Astrocyte of the spinal cord (primary cell): ENCODE measurements around the gene ABCD2.
"Not testable (repeated sequence)": the region's sequence is repeated elsewhere in the genome, so short reads cannot be mapped to it uniquely, and the experiment has no call there.

Experiments
- DNase-seq: peaks from one replicate; pipeline ENCODE4 v3.0.0; 2011; ENCODE audit warnings: low read depth, low spot score
- H3K4me3 ChIP-seq: 2 replicates; pipeline ENCODE4 v1.5.1; 2011; ENCODE audit warnings: low read depth, mild to moderate bottlenecking, low read length, moderate library complexity
- CTCF ChIP-seq: IDR thresholded peaks from 2 replicates; pipeline ENCODE4 v1.5.1; 2012; ENCODE audit warnings: low read depth, mild to moderate bottlenecking, low read length, inconsistent platforms
- in situ Hi-C: cut with HindIII; loops from 2 replicates; pipeline ENCODE4 v1.10.0; 2017; ENCODE audit warnings: low sequenced_read_pairs

The ABCD2 gene

GRCh38 chr12:39632670-39633069 is 13.1 kb upstream of the ABCD2 start:
- no peak overlapping the region for H3K4me3 ChIP-seq
- no peak for DNase-seq
- no peak for TF ChIP-seq CTCF
- in situ Hi-C loops: no loop called here

DNA sequence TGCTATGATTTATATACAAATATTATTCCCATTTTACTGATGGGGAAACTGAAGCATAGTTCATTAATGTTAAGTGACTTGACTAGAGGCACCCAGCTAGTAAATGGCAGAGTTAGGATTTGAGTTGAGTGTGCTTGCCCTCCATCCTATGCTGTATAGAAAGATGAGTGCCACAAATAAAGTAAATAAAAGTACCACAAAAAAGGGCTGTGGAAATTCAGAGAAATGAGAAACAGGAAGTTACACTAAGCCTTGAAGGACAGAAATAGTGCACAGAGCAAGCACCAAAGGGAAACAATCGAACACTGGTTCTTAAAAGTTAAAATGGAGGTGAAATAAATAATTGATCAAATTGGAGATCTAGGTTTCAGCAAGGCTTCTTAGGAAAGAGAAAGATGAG is 9.2 kb upstream of the ABCD2 start:
- no peak for TF ChIP-seq CTCF
- H3K4me3 ChIP-seq: no peak overlapping the region
- DNase-seq: no peak
- in situ Hi-C loops: no loop called here

DNA sequence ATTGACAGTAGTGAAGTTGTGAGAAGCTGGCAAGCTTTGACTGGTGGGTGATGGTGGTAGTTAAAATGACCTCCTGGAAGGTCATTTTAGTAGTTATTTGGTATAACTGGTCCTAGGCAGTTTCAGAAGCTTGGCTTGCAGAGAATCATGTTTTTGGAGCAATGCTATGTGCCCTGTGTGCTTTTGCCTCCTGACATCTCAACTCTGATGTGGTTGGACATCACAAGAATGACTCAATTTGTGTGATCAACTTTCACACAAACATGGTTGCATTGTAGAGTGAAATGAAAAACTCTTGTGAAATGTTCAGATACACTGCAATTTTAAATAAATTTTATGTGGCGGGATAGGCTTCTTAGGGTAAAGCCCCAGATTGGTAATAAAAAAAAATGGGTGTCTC is 8.3 kb upstream of the ABCD2 start:
- no peak for DNase-seq
- no peak overlapping the region for H3K4me3 ChIP-seq
- in situ Hi-C loops: no loop called here
- no peak for TF ChIP-seq CTCF

- H3K4me3 ChIP-seq: no peak overlapping the region
- DNase-seq: no peak
- in situ Hi-C loops: no loop called here
- no peak for TF ChIP-seq CTCF
Observed at GRCh38 chr12:39626033-39626814, 6.6 kb upstream of the ABCD2 start.

DNA sequence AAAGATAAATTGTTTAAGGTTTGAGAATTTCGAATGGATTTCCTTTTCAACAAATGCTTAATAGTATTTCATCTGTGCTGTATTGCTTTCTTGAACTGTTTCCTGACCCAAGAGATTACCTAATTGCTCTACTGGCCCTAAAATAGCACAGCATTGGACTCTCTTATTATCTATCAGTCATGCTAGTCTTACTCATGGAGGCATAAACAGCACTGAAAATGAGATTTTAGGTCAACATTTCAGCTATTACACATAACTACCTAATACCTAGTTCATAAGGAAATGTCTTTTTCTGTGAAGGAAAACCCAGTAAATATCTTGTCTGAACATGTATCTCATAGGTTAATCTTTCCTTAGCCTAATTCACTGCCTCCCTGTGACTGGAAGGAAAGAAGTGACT is 4.3 kb upstream of the ABCD2 start:
- in situ Hi-C loops: no loop called here
- H3K4me3 ChIP-seq: no peak overlapping the region
- no peak for DNase-seq
- TF ChIP-seq CTCF: no peak

DNA sequence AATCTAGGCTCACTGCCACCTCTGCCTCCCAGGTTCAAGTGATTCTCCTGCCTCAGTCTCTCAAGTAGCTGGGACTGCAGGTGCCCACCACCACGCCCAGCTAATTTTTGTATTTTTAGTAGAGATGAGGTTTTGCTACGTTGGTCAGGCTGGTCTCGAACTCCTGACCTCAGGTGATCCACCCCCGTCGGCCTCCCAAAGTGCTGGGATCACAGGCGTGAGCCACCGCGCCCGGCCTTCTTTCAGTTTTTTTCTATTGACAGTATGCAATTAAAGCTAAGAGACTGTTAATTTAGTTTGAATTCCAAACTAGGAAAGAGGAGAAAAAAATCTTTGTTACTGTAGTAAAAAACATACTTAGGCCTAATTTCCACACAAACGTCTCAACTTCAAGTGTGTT is 3.6 kb upstream of the ABCD2 start:
- H3K4me3 ChIP-seq, in situ Hi-C loops, DNase-seq: not testable (repeated sequence)

- in situ Hi-C loops: no loop called here
- TF ChIP-seq CTCF: no peak
- no peak overlapping the region for H3K4me3 ChIP-seq
- DNase-seq: no peak
Observed at GRCh38 chr12:39622306-39622705, 2.7 kb upstream of the ABCD2 start.
